Measurements from ENCODE around the gene TRERF1. TPM values are rescaled to one million over a fixed set of nuclear protein-coding genes. Genes with fewer than 3 reads are reported as not detected.
"Not testable (repeated sequence)": the region's sequence is repeated elsewhere in the genome, so short reads cannot be mapped to it uniquely, and the experiment has no call there.

The TRERF1 gene
- total RNA-seq, 1 donor from 2014 or later = 20.6 TPM

DNA sequence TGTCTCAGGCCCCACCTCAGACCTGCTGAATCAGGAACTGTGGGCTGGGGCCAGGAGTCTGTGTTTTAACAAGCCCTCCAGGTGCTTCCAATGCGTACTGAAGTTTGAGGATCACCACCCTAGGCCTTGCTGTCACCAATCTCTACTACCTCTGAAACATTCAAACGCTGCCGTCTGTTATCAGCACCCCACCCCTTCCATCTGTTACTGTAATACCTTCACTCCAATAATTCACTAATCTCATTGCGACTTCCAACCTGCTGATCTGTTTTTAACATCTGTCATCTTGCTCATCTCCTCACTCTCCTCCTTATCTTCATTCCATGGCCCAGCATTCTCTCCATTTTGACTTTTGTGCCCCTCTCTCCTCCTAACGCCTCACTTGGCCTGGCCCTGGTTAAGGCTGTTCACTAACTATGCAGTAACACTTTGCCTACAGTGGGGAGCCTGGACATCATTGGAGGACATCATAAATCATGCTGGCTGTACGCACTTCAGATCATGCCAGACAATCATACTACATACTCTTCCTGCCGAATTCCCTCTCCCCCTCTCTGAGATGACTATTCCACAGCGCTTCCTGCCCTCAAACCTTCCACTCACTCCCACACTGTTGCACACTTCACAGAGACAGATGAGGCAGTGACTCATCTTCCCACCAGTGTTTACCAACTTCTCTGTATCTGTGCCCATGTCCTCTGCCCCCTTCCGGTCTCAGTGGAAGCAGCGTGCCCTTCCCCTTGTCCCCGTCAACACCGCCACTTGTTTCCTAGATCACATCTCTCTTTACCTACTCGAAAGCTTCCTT, 254.0 kb downstream of the TRERF1 start:
- peak overlapping the region; percentile 78 for H3K27ac ChIP-seq
- intact Hi-C loops (cut with DNase I) = no loop called here

DNA sequence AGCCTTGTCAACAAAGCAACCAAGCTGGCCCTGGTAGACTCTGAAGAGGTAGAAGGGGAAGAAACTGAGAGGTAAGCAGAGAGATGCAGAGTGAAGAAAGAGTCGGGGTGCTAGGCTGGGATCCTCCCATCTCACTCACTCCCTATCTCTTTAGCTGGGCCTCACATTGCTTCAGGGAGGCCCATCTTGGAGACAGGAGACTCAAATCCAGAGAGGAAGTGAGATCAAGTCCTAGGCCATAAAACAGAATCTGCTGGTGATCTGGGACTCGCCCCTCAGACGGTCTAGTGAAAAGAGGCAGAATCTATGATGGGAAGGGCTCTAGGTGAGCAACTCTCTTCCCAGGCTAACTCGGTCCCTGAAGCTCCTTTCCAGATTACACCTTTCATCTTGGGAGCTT, 256.3 kb downstream of the TRERF1 start:
- Histone ChIP-seq H3K4me1 (peaks cover 29% of the 10 kb centered on the region), H3K4me3 (no peak overlapping the region), H3K36me3 (no peaks in the 10 kb centered on the region), H3K9me3 (no peaks in the 10 kb centered on the region), H3K27me3 (no peaks in the 10 kb centered on the region), H3K27ac (no peak overlapping the region)
- TF ChIP-seq POLR2AphosphoS5 (IDR thresholded peaks at IDR 0.05; ENCODE audit: insufficient read depth in 1 of 2, low read depth in 1 of 2) = no peak
- TF ChIP-seq, protein P1, sequence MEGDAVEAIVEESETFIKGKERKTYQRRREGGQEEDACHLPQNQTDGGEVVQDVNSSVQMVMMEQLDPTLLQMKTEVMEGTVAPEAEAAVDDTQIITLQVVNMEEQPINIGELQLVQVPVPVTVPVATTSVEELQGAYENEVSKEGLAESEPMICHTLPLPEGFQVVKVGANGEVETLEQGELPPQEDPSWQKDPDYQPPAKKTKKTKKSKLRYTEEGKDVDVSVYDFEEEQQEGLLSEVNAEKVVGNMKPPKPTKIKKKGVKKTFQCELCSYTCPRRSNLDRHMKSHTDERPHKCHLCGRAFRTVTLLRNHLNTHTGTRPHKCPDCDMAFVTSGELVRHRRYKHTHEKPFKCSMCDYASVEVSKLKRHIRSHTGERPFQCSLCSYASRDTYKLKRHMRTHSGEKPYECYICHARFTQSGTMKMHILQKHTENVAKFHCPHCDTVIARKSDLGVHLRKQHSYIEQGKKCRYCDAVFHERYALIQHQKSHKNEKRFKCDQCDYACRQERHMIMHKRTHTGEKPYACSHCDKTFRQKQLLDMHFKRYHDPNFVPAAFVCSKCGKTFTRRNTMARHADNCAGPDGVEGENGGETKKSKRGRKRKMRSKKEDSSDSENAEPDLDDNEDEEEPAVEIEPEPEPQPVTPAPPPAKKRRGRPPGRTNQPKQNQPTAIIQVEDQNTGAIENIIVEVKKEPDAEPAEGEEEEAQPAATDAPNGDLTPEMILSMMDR (IDR thresholded peaks at IDR 0.05) = no peak
- no peak for TF ChIP-seq POLR2A (IDR thresholded peaks at IDR 0.05)
- DNase-seq (ENCODE audit: extremely low spot score in 2 of 2) = no peak
- intact Hi-C loops (cut with DNase I) = no loop called here

More for the DNA sequence above, 254.0 kb downstream of the TRERF1 start:
- Histone ChIP-seq H3K36me3 (no peaks in the 10 kb centered on the region), H3K9me3 (no peaks in the 10 kb centered on the region), H3K4me1 (peaks cover 45% of the 10 kb centered on the region), H3K4me3 (no peak overlapping the region), H3K27me3 (no peaks in the 10 kb centered on the region)
- TF ChIP-seq POLR2A (IDR thresholded peaks at IDR 0.05) (no peak), POLR2AphosphoS5 (IDR thresholded peaks at IDR 0.05; ENCODE audit: insufficient read depth in 1 of 2, low read depth in 1 of 2) (no peak)
- TF ChIP-seq, protein P1 (IDR thresholded peaks at IDR 0.05) = no peak
- no peak for DNase-seq (ENCODE audit: extremely low spot score in 2 of 2)

- H3K27me3 ChIP-seq = no peaks in the 10 kb centered on the region
- peaks cover 25% of the 10 kb centered on the region for H3K4me1 ChIP-seq
- DNase-seq (ENCODE audit: extremely low spot score in 2 of 2) = no peak
- H3K4me3 ChIP-seq = no peak overlapping the region
- H3K9me3 ChIP-seq = no peaks in the 10 kb centered on the region
- intact Hi-C loops (cut with DNase I) = no loop called here
- no peak overlapping the region for H3K27ac ChIP-seq
- no peaks in the 10 kb centered on the region for H3K36me3 ChIP-seq
- TF ChIP-seq, protein P1 (IDR thresholded peaks at IDR 0.05) = no peak
- TF ChIP-seq POLR2AphosphoS5 (IDR thresholded peaks at IDR 0.05; ENCODE audit: insufficient read depth in 1 of 2, low read depth in 1 of 2) (no peak), POLR2A (IDR thresholded peaks at IDR 0.05) (no peak)
These were observed 257.7 kb downstream of the TRERF1 start for GRCh38 chr6:42194056-42194455.

- no peak for TF ChIP-seq POLR2A (IDR thresholded peaks at IDR 0.05)
- TF ChIP-seq, protein P1 (IDR thresholded peaks at IDR 0.05) = no peak
- TF ChIP-seq POLR2AphosphoS5 (IDR thresholded peaks at IDR 0.05; ENCODE audit: insufficient read depth in 1 of 2, low read depth in 1 of 2) = peak in 1 of 2 donors; percentile 8
- intact Hi-C loops (cut with DNase I) = no loop called here
- Histone ChIP-seq H3K36me3 (no peaks in the 10 kb centered on the region), H3K4me1 (peaks cover 25% of the 10 kb centered on the region), H3K4me3 (no peak overlapping the region), H3K9me3 (no peaks in the 10 kb centered on the region), H3K27me3 (no peaks in the 10 kb centered on the region), H3K27ac (no peak overlapping the region)
- no peak for DNase-seq (ENCODE audit: extremely low spot score in 2 of 2)
These were observed 258.2 kb downstream of the TRERF1 start for GRCh38 chr6:42193491-42193894.

DNA sequence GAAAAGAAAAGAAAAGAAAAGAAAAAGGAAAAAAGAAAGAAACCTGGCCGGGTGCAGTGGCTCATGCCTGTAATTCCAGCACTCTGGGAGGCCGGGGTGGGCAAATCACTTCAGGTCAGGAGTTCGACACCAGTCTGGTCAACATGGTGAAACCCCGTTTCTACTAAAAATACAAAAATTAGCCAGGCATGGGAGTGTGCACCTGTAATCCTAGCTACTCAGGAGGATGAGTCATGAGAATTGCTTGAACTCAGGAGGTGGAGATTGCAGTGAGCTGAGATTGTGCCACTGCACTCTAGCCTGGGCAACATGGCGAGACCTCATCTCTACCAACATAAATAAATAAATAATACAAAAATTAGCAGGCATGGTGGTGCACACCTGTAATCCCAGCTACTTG, 259.3 kb downstream of the TRERF1 start:
- DNase-seq (ENCODE audit: extremely low spot score in 2 of 2); intact Hi-C loops (cut with DNase I); H3K27ac ChIP-seq; H3K9me3 ChIP-seq; H3K36me3 ChIP-seq; H3K4me3 ChIP-seq; H3K27me3 ChIP-seq: not testable (repeated sequence)
- H3K4me1 ChIP-seq = peaks cover 14% of the 10 kb centered on the region
